DOHH2 (cell line): ENCODE measurements around the gene MAPK13.

Experiments used
- H3F3A ChIP-seq: fragments of 200-600 bp; sonication (generic), shearing (Covaris generic); 2 replicates; pipeline ENCODE4 v1.6.0; 2016; ENCODE audit warnings: antibody characterized with exemption, mild to moderate bottlenecking; ENCODE audit not compliant: control insufficient read depth, insufficient read depth
- H3K27ac ChIP-seq: fragments of 200-600 bp; sonication (generic); 2 replicates; pipeline ENCODE4 v1.5.1; 2014; ENCODE audit warnings: low read depth, mild to moderate bottlenecking, low read length, moderate library complexity
- H3K27me3 ChIP-seq: fragments of 200-600 bp; sonication (generic); 2 replicates; pipeline ENCODE4 v1.6.1; 2014; ENCODE audit warnings: mild to moderate bottlenecking, low read length, mixed read lengths; ENCODE audit not compliant: control insufficient read depth
- H3K36me3 ChIP-seq: fragments of 200-600 bp; sonication (generic); 2 replicates; pipeline ENCODE4 v1.6.1; 2014; ENCODE audit warnings: mild to moderate bottlenecking, low read length, moderate library complexity, mixed read lengths; ENCODE audit not compliant: control insufficient read depth
- H3K4me1 ChIP-seq: fragments of 200-600 bp; sonication (generic); 2 replicates; pipeline ENCODE4 v1.6.1; 2014; ENCODE audit warnings: mild to moderate bottlenecking, low read length, mixed read lengths; ENCODE audit not compliant: control insufficient read depth
- H3K4me2 ChIP-seq: fragments of 200-600 bp; sonication (generic); 2 replicates; pipeline ENCODE4 v1.6.0; 2014; ENCODE audit warnings: mild to moderate bottlenecking, low read length, moderate library complexity
- H3K4me3 ChIP-seq: fragments of 200-600 bp; sonication (generic); 2 replicates; pipeline ENCODE4 v1.5.1; 2014; ENCODE audit warnings: mild to moderate bottlenecking, low read length, mixed read lengths
- H3K79me2 ChIP-seq: fragments of 200-600 bp; sonication (generic); 2 replicates; pipeline ENCODE4 v1.6.1; 2014; ENCODE audit warnings: mild to moderate bottlenecking, low read length, mixed read lengths; ENCODE audit not compliant: control insufficient read depth
- H3K9me2 ChIP-seq: fragments of 200-600 bp; sonication (generic); replicated peaks from 2 replicates; pipeline ENCODE4 v1.6.1; 2014; ENCODE audit warnings: mild to moderate bottlenecking, low read length, mixed read lengths; ENCODE audit not compliant: control insufficient read depth
- H3K9me3 ChIP-seq: fragments of 200-600 bp; sonication (generic); 2 replicates; pipeline ENCODE4 v1.6.1; 2014; ENCODE audit warnings: antibody characterized with exemption, low read length, mixed read lengths; ENCODE audit not compliant: control insufficient read depth, insufficient read depth
- H4K20me1 ChIP-seq: fragments of 200-600 bp; sonication (generic); 2 replicates; pipeline ENCODE4 v1.6.0; 2014; ENCODE audit warnings: low read depth, mild to moderate bottlenecking, antibody characterized with exemption, low read length, moderate library complexity; ENCODE audit not compliant: control insufficient read depth, insufficient read depth
- CTCF ChIP-seq: fragments of 200-600 bp; sonication (generic); IDR thresholded peaks from one replicate; pipeline ENCODE4 v1.5.1; 2014; ENCODE audit warnings: antibody characterized with exemption, mild to moderate bottlenecking, low read depth, low read length; ENCODE audit not compliant: poor library complexity, severe bottlenecking
- EZH2phosphoT487 ChIP-seq: fragments of 200-600 bp; sonication (generic); IDR thresholded peaks from 2 replicates; pipeline ENCODE4 v1.6.1; 2017; ENCODE audit warnings: borderline replicate concordance, mild to moderate bottlenecking, antibody characterized with exemption, low read length, moderate library complexity, mixed read lengths

MAPK13 gene

GRCh38 chr6:36135053-36135731 lies 4.9 kb downstream of the MAPK13 start:
- peaks cover 6% of the 10 kb centered on the region; the same call in 1 of the 2 replicates for H3K79me2 ChIP-seq
- H3K27ac ChIP-seq, result no peak overlapping the region
- peaks cover 46% of the 10 kb centered on the region for H3K4me1 ChIP-seq
- H4K20me1 ChIP-seq, result no peaks in the 10 kb centered on the region
- no peaks in the 10 kb centered on the region for H3K27me3 ChIP-seq
- H3K9me2 ChIP-seq, result no peaks in the 10 kb centered on the region
- TF ChIP-seq EZH2phosphoT487, result no peak
- H3K36me3 ChIP-seq, result peaks cover 39% of the 10 kb centered on the region
- no peak overlapping the region for H3K4me3 ChIP-seq
- H3K9me3 ChIP-seq, result no peaks in the 10 kb centered on the region
- H3F3A ChIP-seq, result no peaks in the 10 kb centered on the region
- no peak overlapping the region; the same call in 1 of the 2 replicates for H3K4me2 ChIP-seq

DNA sequence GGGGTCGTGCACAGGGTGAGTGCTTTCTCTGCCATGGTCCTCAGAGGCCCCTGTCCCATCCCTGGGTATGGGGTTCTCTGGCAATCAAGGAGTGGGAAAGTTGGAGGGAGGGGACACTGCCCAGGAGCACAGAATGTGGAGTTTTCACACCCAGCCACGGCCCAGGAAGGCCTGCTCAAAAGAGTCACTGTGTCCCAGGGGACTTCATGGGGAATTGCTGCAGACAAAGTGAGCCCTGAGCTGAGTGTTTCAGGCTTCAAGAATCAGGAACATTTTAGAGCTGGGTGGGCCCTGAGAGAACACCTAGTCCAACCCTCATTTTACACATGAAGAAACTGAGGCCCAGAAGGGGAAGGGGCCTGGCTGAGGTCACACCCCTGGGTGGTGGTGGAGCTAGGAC lies 5.7 kb downstream of the MAPK13 start:
- H4K20me1 ChIP-seq, result no peaks in the 10 kb centered on the region
- peak overlapping the region; percentile 50 for H3K4me2 ChIP-seq
- no peaks in the 10 kb centered on the region for H3F3A ChIP-seq
- no peak for TF ChIP-seq EZH2phosphoT487
- TF ChIP-seq CTCF, result no peak
- peaks cover 39% of the 10 kb centered on the region for H3K36me3 ChIP-seq
- no peaks in the 10 kb centered on the region for H3K9me3 ChIP-seq
- peak overlapping the region; percentile 13 for H3K27ac ChIP-seq
- peaks cover 1% of the 10 kb centered on the region; the same call in 1 of the 2 replicates for H3K79me2 ChIP-seq
- H3K4me3 ChIP-seq, result peak overlapping the region; percentile 24
- no peaks in the 10 kb centered on the region for H3K27me3 ChIP-seq
- peaks cover 41% of the 10 kb centered on the region for H3K4me1 ChIP-seq
- H3K9me2 ChIP-seq, result no peaks in the 10 kb centered on the region

- peak overlapping the region; percentile 50 for H3K4me2 ChIP-seq
- H3K79me2 ChIP-seq, result no peaks in the 10 kb centered on the region
- TF ChIP-seq CTCF (no peak), EZH2phosphoT487 (no peak)
- no peaks in the 10 kb centered on the region for H3K9me3 ChIP-seq
- peaks cover 39% of the 10 kb centered on the region for H3K36me3 ChIP-seq
- peak overlapping the region; percentile 24; the same call in 1 of the 2 replicates for H3K4me3 ChIP-seq
- no peaks in the 10 kb centered on the region for H3K9me2 ChIP-seq
- H3K27me3 ChIP-seq, result no peaks in the 10 kb centered on the region
- H4K20me1 ChIP-seq, result no peaks in the 10 kb centered on the region
- H3F3A ChIP-seq, result no peaks in the 10 kb centered on the region
- peak overlapping the region; percentile 13; the same call in 1 of the 2 replicates for H3K27ac ChIP-seq
- peaks cover 36% of the 10 kb centered on the region for H3K4me1 ChIP-seq
These were observed 6.2 kb downstream of the MAPK13 start for GRCh38 chr6:36136551-36136950.

GRCh38 chr6:36138667-36139066 lies 8.4 kb downstream of the MAPK13 start:
- H3K36me3 ChIP-seq, result peaks cover 37% of the 10 kb centered on the region
- no peaks in the 10 kb centered on the region for H3F3A ChIP-seq
- no peak overlapping the region for H3K4me2 ChIP-seq
- peaks cover 24% of the 10 kb centered on the region for H3K4me1 ChIP-seq
- no peak overlapping the region for H3K4me3 ChIP-seq
- H3K9me2 ChIP-seq, result no peaks in the 10 kb centered on the region
- no peak for TF ChIP-seq EZH2phosphoT487
- TF ChIP-seq CTCF, result no peak
- no peaks in the 10 kb centered on the region for H3K27me3 ChIP-seq
- no peak overlapping the region for H3K27ac ChIP-seq
- no peaks in the 10 kb centered on the region for H4K20me1 ChIP-seq
- no peaks in the 10 kb centered on the region for H3K79me2 ChIP-seq
- no peaks in the 10 kb centered on the region for H3K9me3 ChIP-seq
